Naive thymus-derived CD4-positive, alpha-beta T cell (primary cell): ENCODE data around the gene RETREG2. TPM values are rescaled to one million over a fixed set of nuclear protein-coding genes. Genes with fewer than 3 reads are reported as not detected.

ENCODE experiments used
- ATAC-seq: fragments of 150-1000 bp; cut with Tn5 transposase; 2 replicates; pipeline ENCODE4 v1.10.0; 2021; ENCODE audit warnings: mild to moderate bottlenecking, moderate library complexity
- CTCF ChIA-PET: fragments of 350-600 bp; sonication (Branson Sonifier 250); formaldehyde crosslinking; loops from one replicate; lab custom pipeline; 2021; ENCODE audit warnings: antibody characterized with exemption; lab: Charles Lee
- POLR2A ChIA-PET: fragments of 350-600 bp; sonication (Branson Sonifier 250); formaldehyde crosslinking; loops from one replicate; lab custom pipeline; 2021; ENCODE audit warnings: antibody characterized with exemption, inconsistent platforms; lab: Charles Lee
- DNase-seq, 9 donors: peaks; one replicate each; pipeline versions ENCODE4 v3.0.0 to v3.0.0-alpha.2; 2020 to 2022; ENCODE audit warnings: mixed read lengths in 1 of 9
- H3K27ac ChIP-seq: one replicate; pipeline ENCODE4 v1.7.0; 2013; ENCODE audit warnings: mild to moderate bottlenecking, low read depth, low read length, moderate library complexity
- H3K27me3 ChIP-seq, 2 donors: one replicate each; pipeline ENCODE4 v1.7.0; 2013; ENCODE audit warnings: low read length in 2 of 2, mild to moderate bottlenecking in 2 of 2, moderate library complexity in 2 of 2; ENCODE audit not compliant: control insufficient read depth in 2 of 2, insufficient read depth in 2 of 2
- H3K36me3 ChIP-seq, 3 experiments: 1 replicate in 2 of 3; 2 replicates in 1 of 3; pipeline ENCODE4 v1.7.0; 2013; ENCODE audit warnings: low read length in 3 of 3, mild to moderate bottlenecking in 3 of 3, moderate library complexity in 1 of 3; ENCODE audit not compliant: insufficient read depth in 3 of 3, control insufficient read depth in 2 of 3
- H3K4me1 ChIP-seq, 2 donors: one replicate each; pipeline ENCODE4 v1.7.0; 2013; ENCODE audit warnings: low read length in 2 of 2, mild to moderate bottlenecking in 2 of 2, moderate library complexity in 1 of 2; ENCODE audit not compliant: control insufficient read depth in 2 of 2, insufficient read depth in 2 of 2
- H3K4me3 ChIP-seq: 2 replicates; pipeline ENCODE4 v1.7.0; 2013; ENCODE audit warnings: mild to moderate bottlenecking, low read length
- H3K9me3 ChIP-seq, 3 experiments: 1 replicate in 2 of 3; 2 replicates in 1 of 3; pipeline ENCODE4 v1.7.0; 2013; ENCODE audit warnings: low read length in 3 of 3; ENCODE audit not compliant: control insufficient read depth in 2 of 3
- H3K27ac Mint-ChIP-seq, 9 donors: one replicate each; pipeline ENCODE4 v1.8.0; 2020 to 2022; ENCODE audit warnings: mixed read lengths in 9 of 9, mild to moderate bottlenecking in 8 of 9, moderate library complexity in 5 of 9, inconsistent platforms in 2 of 9
- H3K27me3 Mint-ChIP-seq, 5 donors: one replicate each; pipeline ENCODE4 v1.8.0; 2021 to 2022; ENCODE audit warnings: mixed read lengths in 5 of 5, mild to moderate bottlenecking in 1 of 5
- H3K36me3 Mint-ChIP-seq, 5 donors: one replicate each; pipeline ENCODE4 v1.8.0; 2020 to 2022; ENCODE audit warnings: mixed read lengths in 5 of 5, mild to moderate bottlenecking in 3 of 5, inconsistent platforms in 1 of 5
- H3K4me1 Mint-ChIP-seq, 7 donors: one replicate each; pipeline ENCODE4 v1.8.0; 2020 to 2022; ENCODE audit warnings: mixed read lengths in 7 of 7, mild to moderate bottlenecking in 3 of 7, inconsistent platforms in 1 of 7
- H3K4me3 Mint-ChIP-seq, 10 donors: one replicate each; pipeline ENCODE4 v1.8.0; 2020 to 2022; ENCODE audit warnings: mild to moderate bottlenecking in 10 of 10, mixed read lengths in 10 of 10, moderate library complexity in 6 of 10, inconsistent platforms in 2 of 10
- H3K9me3 Mint-ChIP-seq, 11 donors: one replicate each; pipeline ENCODE4 v1.8.0; 2020 to 2022; ENCODE audit warnings: mixed read lengths in 11 of 11, mild to moderate bottlenecking in 4 of 11, inconsistent platforms in 1 of 11, moderate library complexity in 1 of 11
- intact Hi-C, 2 donors: fragments of 100-400 bp; cut with micrococcal nuclease; formaldehyde crosslinking; loops; one replicate each; pipeline ENCODE4 v1.15.1; 2023
- polyA plus RNA-seq, 2 donors: library from polyadenylated mRNA; unstranded; fragments of 300-500 nt; fragmentation: Illumina TruSeq; gene quantifications; one replicate each; pipeline ENCODE4 v1.2.3, GENCODE V29; 2021
- total RNA-seq, 6 experiments: library from RNA in 5 of 6; stranded (reverse) in 5 of 6; gene quantifications; 1 replicate in 5 of 6; 2 replicates in 1 of 6; pipeline ENCODE4 v1.2.3 and lab custom pipeline; 2021 to 2026

RETREG2 gene
- total and polyA plus RNA-seq, 7 experiments from 2014 or later: 58.5 to 124 (median 83.9) TPM

DNA sequence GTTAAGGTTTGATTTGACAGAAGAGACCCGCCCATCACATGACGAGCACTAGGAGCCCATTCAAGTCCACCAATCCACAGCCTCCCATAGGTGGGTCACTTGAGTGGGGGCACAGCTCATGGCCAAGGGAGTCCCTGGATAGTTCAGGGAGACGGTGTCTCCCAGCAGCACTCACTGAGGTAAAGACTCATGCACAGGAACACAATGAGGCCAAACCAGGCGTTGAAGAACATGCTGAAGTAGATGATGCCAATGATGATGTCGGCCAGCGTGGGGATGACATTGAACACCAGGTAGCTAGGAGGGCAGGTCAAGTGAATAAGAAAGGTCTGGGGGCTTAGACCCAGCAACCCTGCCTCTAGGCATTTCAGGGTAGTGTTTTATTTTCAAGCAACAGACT lies 36.7 kb downstream of the RETREG2 start:
- Mint-ChIP-seq H3K27ac (peak overlapping the region in 1 of 9 donors; percentile 26), H3K4me3 (peak overlapping the region in 1 of 10 donors; percentile 17), H3K27me3 (no peaks in the 10 kb centered on the region), H3K36me3 (peaks cover 0 to 11% (median 4%) of the 10 kb centered on the region in 5 donors), H3K4me1 (peaks cover 6 to 45% (median 36%) of the 10 kb centered on the region in 7 donors), H3K9me3 (no peaks in the 10 kb centered on the region)
- POLR2A ChIA-PET: interaction anchor here (0.9 to 17.4 kb wide), 5 partner anchors 9 to 55 kb away, joined by 3 to 343 read pairs (median 4); partner anchors contain the start of genes ATG9A, CNPPD1, NHEJ1 and SLC23A3
- CTCF ChIA-PET: interaction anchor here (1.8 to 5.0 kb wide), 2 partner anchors 41 to 57 kb away, joined by 5 to 54 read pairs; partner anchors contain the start of gene NHEJ1
- intact Hi-C loops: no loop called here
- H3K36me3 ChIP-seq: peaks cover 0 to 16% (median 2%) of the 10 kb centered on the region in 3 experiments
- H3K9me3 ChIP-seq: no peaks in the 10 kb centered on the region
- H3K27ac ChIP-seq: no peak overlapping the region
- no peaks in the 10 kb centered on the region for H3K27me3 ChIP-seq
- DNase-seq (no peak), ATAC-seq (no peak)
- H3K4me3 ChIP-seq: no peak overlapping the region
- peaks cover 20 to 23% of the 10 kb centered on the region in 2 donors for H3K4me1 ChIP-seq

DNA sequence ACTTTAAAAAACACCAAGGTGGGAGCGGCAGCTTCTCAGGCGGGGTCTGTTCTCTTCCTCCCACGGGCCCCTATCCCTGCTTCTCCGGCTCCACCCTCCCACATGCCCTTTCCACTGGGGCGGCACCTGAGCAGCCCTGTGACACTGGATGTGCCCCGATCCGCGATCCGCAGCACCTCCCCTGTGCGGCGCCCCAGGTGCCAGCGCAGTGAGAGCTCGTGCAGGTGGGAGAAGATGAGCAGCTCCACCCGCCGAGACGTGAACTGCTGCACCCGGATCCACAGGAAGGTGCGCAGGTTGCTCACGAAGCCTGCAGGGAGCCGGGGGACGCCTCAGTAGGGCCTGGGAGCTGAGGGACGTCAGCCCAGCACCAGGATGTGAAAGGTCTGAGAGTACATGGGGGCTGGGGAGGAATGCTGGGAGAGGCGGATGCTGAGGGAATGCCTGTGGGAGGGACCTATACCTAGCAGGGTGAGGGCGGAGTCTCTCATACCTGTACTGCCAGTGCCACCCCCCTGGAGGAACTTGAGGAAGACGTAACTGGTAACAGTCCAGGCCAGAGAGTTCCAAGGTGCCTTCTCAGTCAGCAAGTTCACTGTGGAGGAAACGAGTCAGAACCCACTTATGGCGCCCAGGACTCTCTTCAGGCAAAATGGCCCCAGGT lies 37.9 kb downstream of the RETREG2 start:
- no peak overlapping the region for H3K27ac ChIP-seq
- no peak overlapping the region for H3K4me3 Mint-ChIP-seq
- peak overlapping the region in 1 of 9 donors; percentile 56 for H3K27ac Mint-ChIP-seq
- peaks cover 5 to 39% (median 30%) of the 10 kb centered on the region in 7 donors for H3K4me1 Mint-ChIP-seq
- intact Hi-C loops: no loop called here
- no peak for ATAC-seq
- peaks cover 0 to 13% (median 4%) of the 10 kb centered on the region in 5 donors for H3K36me3 Mint-ChIP-seq
- no peaks in the 10 kb centered on the region for H3K9me3 ChIP-seq
- no peaks in the 10 kb centered on the region for H3K27me3 ChIP-seq
- DNase-seq: no peak
- no peaks in the 10 kb centered on the region for H3K27me3 Mint-ChIP-seq
- ChIA-PET POLR2A (interaction anchor here (0.8 to 17.4 kb wide), 7 partner anchors 10 to 45 kb away, joined by 3 to 343 read pairs (median 3); partner anchors contain the start of genes ATG9A, CNPPD1, GLB1L and SLC23A3), CTCF (interaction anchor here (0.8 to 2.2 kb wide), 4 partner anchors 33 to 79 kb away, joined by 3 to 7 read pairs (median 4); no protein-coding TSS in a partner anchor)
- no peaks in the 10 kb centered on the region for H3K9me3 Mint-ChIP-seq
- peaks cover 18% of the 10 kb centered on the region in 2 donors for H3K4me1 ChIP-seq
- no peak overlapping the region for H3K4me3 ChIP-seq
- peaks cover 0 to 28% (median 2%) of the 10 kb centered on the region in 3 experiments for H3K36me3 ChIP-seq

DNA sequence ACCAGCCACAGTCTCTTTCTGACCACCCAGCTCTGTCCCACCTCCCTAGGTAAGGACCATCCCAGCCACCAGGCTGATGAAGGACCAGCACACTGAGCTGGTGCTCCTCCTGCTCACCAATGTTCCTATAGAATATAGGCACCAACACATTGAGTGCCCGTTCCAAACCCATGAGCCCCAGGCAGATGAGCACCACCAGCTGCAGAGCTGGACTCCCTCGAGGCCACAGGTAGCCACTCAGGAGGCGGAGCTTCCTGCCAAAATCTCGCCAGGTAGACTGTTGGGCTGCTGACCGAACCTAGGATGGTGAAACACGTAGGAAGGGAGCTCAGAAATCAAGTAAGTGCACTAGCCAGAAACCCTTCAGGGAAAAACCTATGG lies 38.5 kb downstream of the RETREG2 start:
- Histone ChIP-seq H3K27me3 (no peaks in the 10 kb centered on the region), H3K36me3 (peaks cover 0 to 34% (median 2%) of the 10 kb centered on the region in 3 experiments), H3K27ac (no peak overlapping the region), H3K4me3 (no peak overlapping the region), H3K9me3 (no peaks in the 10 kb centered on the region), H3K4me1 (peaks cover 13 to 14% of the 10 kb centered on the region in 2 donors)
- intact Hi-C loops: no loop called here
- Mint-ChIP-seq H3K36me3 (peaks cover 3 to 18% (median 8%) of the 10 kb centered on the region in 5 donors), H3K27me3 (no peaks in the 10 kb centered on the region), H3K4me1 (peaks cover 0 to 34% (median 28%) of the 10 kb centered on the region in 7 donors), H3K4me3 (peak overlapping the region in 9 of 10 donors; percentile 5 to 68 (median 33)), H3K9me3 (no peaks in the 10 kb centered on the region), H3K27ac (peak overlapping the region in 3 of 9 donors; percentile 12 to 56 (median 46))
- ChIA-PET POLR2A (interaction anchor here (0.6 to 2.1 kb wide), 7 partner anchors 11 to 45 kb away, joined by 3 to 17 read pairs (median 3); partner anchors contain the start of genes ATG9A, TUBA4A and TUBA4B), CTCF (interaction anchor here (0.8 to 2.2 kb wide), 3 partner anchors 33 to 83 kb away, joined by 3 to 7 read pairs (median 5); no protein-coding TSS in a partner anchor)
- DNase-seq: no peak
- no peak for ATAC-seq

DNA sequence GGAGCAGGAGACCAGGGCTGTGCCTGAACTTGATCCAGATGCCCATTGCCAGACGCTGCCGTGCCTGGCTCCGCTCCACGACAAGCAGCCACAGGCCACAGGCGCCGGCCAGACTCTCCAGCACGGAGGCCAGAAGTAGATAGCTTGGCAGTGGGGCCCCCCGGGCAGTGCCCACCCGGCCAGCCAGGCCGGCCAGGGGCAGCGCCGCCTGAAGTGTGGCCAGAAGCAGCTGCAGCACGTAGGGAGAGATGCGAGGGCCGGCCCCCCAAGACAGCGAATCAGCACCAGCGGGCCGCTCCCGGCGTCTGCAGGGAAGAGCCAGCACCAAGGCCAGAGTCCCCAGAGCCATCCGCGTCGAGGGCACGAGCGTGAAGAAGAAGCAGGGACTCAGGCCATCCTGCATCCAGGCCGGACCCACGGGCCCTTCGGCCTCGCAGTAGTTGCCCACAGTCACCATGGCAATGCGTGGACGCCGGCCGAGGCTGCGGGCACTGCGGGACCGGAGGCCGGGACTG lies 40.2 kb downstream of the RETREG2 start:
- ChIA-PET POLR2A (interaction anchor here (0.6 to 5.0 kb wide), 16 partner anchors 8 to 169 kb away, joined by 3 to 49 read pairs (median 6); partner anchors contain the start of genes ANKZF1, ATG9A, CNPPD1 and DNAJB2), CTCF (interaction anchor here (0.9 to 2.2 kb wide), 3 partner anchors 31 to 61 kb away, joined by 3 to 7 read pairs (median 4); no protein-coding TSS in a partner anchor)
- intact Hi-C loops: loop anchor here (1.0 to 2.0 kb wide), 8 partner anchors 11 to 77 kb away; partner anchors contain the start of genes NHEJ1 (in 2 of the 2), ANKZF1 (in 1 of the 2), ATG9A (in 1 of the 2) and DNAJB2 (in 1 of the 2)
- Mint-ChIP-seq H3K4me1 (peaks cover 0 to 29% (median 24%) of the 10 kb centered on the region in 7 donors), H3K36me3 (peaks cover 6 to 20% (median 10%) of the 10 kb centered on the region in 5 donors), H3K9me3 (no peaks in the 10 kb centered on the region), H3K27me3 (no peaks in the 10 kb centered on the region), H3K4me3 (peak overlapping the region; percentile 78 to 89 (median 82)), H3K27ac (peak overlapping the region in 8 of 9 donors; percentile 59 to 86 (median 78))
- Histone ChIP-seq H3K4me3 (peak overlapping the region; percentile 60), H3K9me3 (no peaks in the 10 kb centered on the region), H3K36me3 (peaks cover 6 to 50% (median 16%) of the 10 kb centered on the region in 3 experiments), H3K27me3 (no peaks in the 10 kb centered on the region), H3K4me1 (peaks cover 13 to 14% of the 10 kb centered on the region in 2 donors), H3K27ac (peak overlapping the region; percentile 65)
- DNase-seq: peak in 3 of 9 donors; percentile 13 to 26 (median 17)
- ATAC-seq: peak; percentile 40

DNA sequence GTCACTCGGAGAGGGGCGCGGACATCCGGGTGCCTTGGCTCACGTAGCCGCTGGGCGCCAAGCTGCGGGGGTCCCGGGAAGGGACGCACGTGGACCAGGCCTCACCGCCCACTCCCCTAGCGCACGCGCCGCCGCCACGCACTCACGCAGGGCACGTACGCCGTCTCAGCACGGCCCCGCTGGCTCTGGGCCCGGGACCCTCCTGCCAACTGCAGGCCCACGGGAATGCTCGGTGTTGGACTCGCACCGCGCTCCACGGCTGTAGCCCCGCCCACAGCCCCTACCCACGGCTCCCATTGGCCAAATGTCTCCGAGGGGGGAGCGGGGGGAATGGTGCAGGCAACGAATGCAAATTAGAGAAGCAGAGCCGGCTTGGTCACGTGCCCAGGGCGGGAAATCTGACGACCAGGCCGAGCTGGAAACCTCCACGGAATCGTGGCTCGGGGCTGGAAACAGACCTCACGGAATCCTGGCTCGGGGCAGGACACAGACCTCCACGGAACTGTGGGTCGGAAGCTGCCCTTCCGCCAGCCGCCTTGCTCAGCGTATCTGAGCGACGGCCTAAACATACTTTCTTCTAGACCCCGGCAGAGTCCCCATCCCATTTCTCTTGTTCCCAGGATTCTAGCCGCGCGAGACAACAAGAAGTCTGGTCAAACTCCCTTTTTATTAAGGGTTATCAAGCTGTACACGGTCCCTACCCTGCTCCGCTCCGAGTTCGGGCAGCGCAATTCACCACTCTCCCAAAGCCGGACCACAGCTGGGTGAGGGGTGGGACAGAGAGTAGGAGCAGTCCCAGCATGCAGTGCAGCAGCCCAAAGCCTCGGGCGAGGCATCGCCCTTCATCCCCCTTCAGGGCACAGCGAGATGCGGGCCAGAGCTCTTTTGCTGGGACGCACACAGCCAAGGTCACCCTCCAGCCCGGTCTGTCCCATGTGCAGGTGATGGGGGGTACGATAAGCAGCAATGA lies 40.9 kb downstream of the RETREG2 start, which contains the start of gene ABCB6:
Gene ABCB6 (minus strand): TSS at position 227 of the 970 bp plus-strand sequence. CDS start 285 bp downstream, outside the sequence.
- intact Hi-C loops: loop anchor here (1.0 to 2.0 kb wide), 9 partner anchors 10 to 76 kb away; partner anchors contain the start of genes ANKZF1 (in 2 of the 2), ATG9A (in 2 of the 2), DNAJB2 (in 2 of the 2) and NHEJ1 (in 2 of the 2)
- CTCF ChIA-PET: interaction anchor here (1.3 kb wide), 1 partner anchor 60 kb away, joined by 4 read pairs; no protein-coding TSS in a partner anchor

More for the DNA sequence above, 40.9 kb downstream of the RETREG2 start, which contains the start of gene ABCB6:
- Mint-ChIP-seq H3K4me1 (peaks cover 0 to 29% (median 24%) of the 10 kb centered on the region in 7 donors), H3K9me3 (no peaks in the 10 kb centered on the region), H3K27ac (peak within 1 kb of the TSS; percentile 61 to 86 (median 79)), H3K27me3 (no peaks in the 10 kb centered on the region), H3K4me3 (peak within 1 kb of the TSS; percentile 78 to 89 (median 82)), H3K36me3 (peaks cover 9 to 25% (median 11%) of the 10 kb centered on the region in 5 donors)
- peaks cover 13 to 55% (median 23%) of the 10 kb centered on the region in 3 experiments for H3K36me3 ChIP-seq
- no peaks in the 10 kb centered on the region for H3K9me3 ChIP-seq
- peak within 1 kb of the TSS; percentile 65 for H3K27ac ChIP-seq
- H3K4me1 ChIP-seq: peaks cover 13 to 14% of the 10 kb centered on the region in 2 donors
- ATAC-seq: peak; percentile 92
- peak within 1 kb of the TSS; percentile 60 for H3K4me3 ChIP-seq
- no peaks in the 10 kb centered on the region for H3K27me3 ChIP-seq
- POLR2A ChIA-PET: interaction anchor here (0.7 to 5.0 kb wide), 18 partner anchors 7 to 169 kb away, joined by 3 to 49 read pairs (median 6); partner anchors contain the start of genes ANKZF1, ATG9A, CNPPD1 and DNAJB2
- peak; percentile 72 to 90 (median 85) for DNase-seq
